ENCODE measurements around the gene EIF3I.

Gene EIF3I

DNA sequence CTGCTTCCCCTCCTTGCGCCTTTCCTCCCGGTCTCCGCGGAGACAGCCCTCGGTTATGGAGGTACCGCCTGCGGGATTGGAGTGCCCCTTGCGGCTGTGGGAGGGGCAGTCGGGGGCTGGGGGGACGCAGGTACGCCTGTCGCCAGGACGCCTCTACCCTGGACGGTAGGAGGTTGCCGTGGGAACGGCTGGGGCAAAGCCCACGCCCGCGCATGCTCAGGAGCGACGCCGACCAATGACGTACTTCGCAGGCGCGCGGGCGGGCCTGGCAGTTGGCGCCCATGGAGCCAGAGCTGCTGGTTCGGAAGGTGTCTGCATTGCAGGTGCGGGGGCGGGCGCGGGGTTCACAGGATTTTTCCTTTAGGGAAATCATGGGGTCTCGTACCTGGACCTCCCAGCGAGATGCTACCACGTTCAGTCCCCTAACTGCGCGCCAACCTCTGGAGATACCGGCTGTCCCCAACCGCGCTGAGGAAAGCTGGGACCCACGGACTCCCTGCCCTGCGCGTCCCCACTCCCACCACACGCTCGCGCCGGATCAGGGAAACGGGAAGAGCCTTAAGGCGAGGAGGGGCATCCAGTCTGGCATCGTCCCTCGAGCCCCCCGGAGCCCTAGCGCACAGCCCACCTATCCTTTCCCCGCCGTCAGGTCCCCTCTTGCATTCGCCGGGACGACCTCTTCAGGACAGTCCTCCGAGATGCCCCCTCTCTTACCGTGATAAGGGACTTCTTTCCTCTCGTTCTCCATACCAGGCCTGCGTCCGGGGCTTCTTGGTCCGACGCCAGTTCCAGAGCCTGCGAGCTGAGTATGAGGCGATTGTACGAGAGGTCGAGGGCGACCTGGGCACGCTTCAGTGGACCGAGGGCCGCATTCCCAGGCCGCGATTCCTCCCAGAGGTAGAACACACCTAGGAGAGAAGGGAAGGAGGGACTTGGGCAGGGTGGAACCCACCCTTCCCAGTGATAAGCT, 16.5 kb upstream of the EIF3I start, which contains the start of gene IQCC:
IQCC (plus strand) TSS at position 271 of the 970 bp plus-strand sequence; CDS start at position 282, 11 bp downstream.
- H3K4me3 ChIP-seq (ENCODE audit: low read length): peak within 1 kb of the TSS; percentile 72
- no peak for TF ChIP-seq ZNF274 (IDR thresholded peaks at IDR 0.05; ENCODE audit: low read depth, low read length)

DNA sequence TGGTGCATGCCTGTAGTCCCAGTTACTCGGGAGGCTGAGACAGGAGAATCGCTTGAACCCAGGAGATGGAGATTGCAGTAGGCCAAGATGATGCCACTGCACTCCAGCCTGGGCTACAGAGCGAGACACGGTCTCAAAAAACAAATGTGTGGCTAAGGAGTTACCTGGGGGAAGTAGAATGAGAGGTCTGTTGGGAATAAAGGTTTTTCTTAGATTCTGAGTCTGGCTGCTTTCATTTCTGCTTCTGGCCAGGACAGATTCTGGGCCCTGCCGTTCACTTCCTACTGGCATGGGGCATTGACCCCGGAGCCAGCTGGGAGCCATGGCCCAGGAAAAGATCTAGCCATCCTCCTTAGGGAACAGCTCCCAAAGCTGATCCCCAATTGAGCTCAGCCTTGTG, 13.7 kb upstream of the EIF3I start:
- no peak for TF ChIP-seq ZNF274 (IDR thresholded peaks at IDR 0.05; ENCODE audit: low read depth, low read length)
- no peak overlapping the region for H3K4me3 ChIP-seq (ENCODE audit: low read length)

DNA sequence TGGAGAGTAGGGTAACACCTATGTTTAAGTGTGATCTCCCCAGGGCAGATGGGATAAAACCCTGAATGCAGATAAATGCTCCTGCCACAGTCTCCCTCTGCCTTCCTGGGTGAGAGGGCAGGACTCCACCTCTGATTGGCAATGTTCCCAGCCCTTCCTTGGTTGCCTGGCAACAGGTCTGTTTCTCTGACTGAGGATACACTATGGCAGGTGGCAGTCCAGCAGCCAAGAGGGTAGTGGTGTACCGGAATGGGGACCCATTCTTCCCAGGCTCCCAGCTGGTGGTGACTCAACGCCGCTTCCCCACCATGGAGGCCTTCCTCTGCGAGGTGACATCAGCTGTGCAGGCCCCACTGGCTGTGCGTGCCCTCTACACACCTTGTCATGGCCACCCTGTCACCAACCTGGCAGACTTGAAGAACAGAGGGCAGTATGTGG, 13.3 kb upstream of the EIF3I start, which contains the start of gene DCDC2B:
DCDC2B (plus strand) TSS at position 199 of the 438 bp plus-strand sequence; CDS start at position 204, 5 bp downstream.
- no peak within 1 kb of the TSS for H3K4me3 ChIP-seq (ENCODE audit: low read length)
- TF ChIP-seq ZNF274 (IDR thresholded peaks at IDR 0.05; ENCODE audit: low read depth, low read length): no peak

DNA sequence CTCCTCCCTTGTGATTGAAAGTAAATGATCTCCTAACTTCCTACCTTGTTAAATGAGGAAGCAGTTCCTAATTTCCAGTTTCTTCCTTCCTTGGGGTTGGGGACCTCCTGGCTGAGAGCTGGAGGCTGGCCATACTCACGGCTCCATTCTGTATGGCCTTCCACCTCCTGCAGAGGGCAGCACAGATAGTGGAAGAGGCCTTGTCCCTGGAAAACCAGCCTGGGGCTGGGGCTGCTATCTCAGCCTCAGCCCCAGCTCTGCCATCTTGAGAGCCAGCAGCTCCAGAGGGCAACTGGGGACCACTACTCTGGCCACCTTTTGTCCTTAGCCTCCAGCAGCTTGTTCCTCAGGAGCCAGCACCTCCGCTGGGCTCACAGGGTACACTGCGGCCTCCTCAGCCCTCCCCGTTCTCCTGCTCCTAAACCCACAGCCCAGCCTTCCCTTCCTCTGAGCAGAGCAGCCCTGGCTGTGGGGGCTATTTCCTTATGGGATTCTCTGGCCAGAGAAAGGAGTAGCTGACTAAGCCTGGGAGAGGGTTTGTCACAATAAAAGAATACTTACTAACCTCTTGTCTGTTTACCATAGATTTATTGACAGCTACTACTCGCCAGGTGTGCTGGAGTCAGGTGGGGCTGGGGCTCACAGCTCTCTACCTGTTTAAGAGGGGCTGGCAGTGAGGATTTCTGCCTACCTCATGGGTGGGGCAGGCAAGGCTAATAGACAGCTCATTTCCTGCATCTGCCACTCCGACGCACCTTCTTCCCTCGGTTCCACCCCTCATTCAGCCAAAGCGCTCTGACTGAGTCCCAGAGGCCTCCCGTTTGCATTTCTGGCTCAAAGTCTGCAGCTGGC, 6.4 kb upstream of the EIF3I start:
- no peak overlapping the region for H3K4me3 ChIP-seq (ENCODE audit: low read length)
- no peak for TF ChIP-seq ZNF274 (IDR thresholded peaks at IDR 0.05; ENCODE audit: low read depth, low read length)

DNA sequence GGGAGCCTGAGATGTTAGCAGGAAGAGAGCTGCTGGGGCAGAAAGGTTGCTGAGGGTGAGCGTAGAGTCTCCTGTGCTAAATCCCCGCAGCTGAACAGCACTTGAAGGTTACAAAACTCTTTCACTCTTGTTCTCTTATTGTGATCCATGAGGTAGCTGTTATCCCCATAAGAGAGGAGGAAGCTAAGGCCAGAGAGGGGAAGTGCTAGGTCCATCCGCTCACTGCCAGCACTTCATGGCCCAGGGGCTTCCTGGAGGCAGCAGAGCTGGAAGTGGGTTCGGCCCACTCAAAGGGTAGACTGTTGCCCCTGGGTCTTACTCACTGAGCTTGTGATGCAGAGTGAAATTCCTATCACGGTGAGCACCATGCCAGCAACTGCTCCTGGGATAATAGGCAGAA, 5.6 kb upstream of the EIF3I start:
- H3K4me3 ChIP-seq (ENCODE audit: low read length): no peak overlapping the region
- TF ChIP-seq ZNF274 (IDR thresholded peaks at IDR 0.05; ENCODE audit: low read depth, low read length): no peak

DNA sequence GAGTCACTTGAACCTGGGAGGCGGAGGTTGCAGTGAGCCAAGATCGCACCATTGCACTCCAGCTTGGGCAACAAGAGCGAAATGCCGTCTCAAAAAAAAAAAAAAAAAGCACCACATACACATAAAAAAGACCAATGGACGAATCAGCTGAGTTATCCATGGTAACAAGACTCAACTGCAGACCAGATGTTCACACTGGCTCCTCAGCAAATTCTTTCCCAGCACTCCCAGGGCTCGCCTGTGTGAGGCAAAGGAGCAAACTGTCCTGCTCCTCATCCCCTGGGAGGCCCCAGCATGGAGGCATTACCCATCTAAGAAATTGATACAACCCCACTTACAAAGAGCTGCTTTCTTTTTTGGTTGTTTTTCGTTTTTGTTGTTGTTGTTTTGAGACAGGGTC, 3.2 kb upstream of the EIF3I start:
- TF ChIP-seq ZNF274 (IDR thresholded peaks at IDR 0.05; ENCODE audit: low read depth, low read length): no peak
- H3K4me3 ChIP-seq (ENCODE audit: low read length): no peak overlapping the region

DNA sequence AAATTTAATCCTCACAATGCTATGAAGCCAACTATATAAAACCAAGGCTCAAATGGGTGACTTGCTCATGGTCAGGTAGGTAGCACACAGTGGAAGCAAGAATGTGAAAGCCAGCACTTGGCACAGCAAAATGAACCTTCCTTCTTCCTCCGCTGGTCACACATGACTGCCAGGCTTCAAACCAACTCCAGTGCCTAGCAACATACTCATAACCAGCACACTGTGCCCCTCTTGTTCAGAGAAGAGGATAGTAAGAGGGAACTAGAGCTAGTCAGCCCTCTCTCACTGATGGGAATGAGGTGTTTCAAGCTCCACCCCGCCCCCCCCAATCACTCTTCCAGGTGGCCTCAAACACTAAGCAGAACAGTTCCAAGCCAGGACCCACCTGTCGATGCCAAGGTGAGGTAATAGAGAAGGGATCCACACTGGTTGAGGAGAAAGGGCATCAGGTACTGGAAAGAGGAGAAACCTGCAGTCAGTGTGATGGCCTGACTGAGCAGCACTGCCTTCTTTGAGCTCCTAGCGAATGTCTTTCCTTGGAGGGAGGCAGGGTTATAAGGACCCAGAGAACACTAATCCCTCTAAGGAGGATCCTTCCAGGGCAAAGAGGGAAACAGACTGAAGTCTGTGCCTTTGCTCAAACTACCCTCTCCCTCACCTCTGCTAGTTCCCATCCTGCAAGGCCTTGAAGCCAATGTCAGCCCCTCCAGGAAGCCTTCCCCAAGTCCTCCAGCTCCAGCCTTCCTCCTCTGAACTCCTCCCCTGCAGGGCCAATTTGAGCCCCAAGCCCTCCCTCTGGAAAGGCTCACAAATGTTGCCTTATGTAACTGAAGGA, 1.2 kb upstream of the EIF3I start:
- TF ChIP-seq ZNF274 (IDR thresholded peaks at IDR 0.05; ENCODE audit: low read depth, low read length): no peak
- H3K4me3 ChIP-seq (ENCODE audit: low read length): peak overlapping the region; percentile 78; the same call in 1 of the 2 replicates

DNA sequence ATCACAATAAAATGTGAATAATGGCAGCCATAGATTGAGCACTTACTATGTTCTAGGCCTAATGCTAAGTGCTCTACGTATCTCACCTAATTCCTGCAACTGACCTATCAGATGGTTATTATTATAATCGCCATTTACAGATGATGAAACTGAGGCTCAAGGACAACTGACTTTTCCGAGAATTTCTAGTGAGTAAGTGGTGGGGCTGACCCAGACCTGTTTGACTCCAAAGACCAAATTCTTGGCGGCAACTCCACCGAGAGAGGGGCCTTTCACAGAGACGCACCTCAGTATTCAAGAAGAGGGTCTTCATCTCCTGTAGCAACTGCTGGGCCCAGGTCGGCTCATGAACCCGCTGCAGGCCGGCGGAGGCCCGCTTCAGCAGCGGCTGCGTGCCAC, 627 bp upstream of the EIF3I start:
- no peak for TF ChIP-seq ZNF274 (IDR thresholded peaks at IDR 0.05; ENCODE audit: low read depth, low read length)
- H3K4me3 ChIP-seq (ENCODE audit: low read length): peak overlapping the region; percentile 78

DNA sequence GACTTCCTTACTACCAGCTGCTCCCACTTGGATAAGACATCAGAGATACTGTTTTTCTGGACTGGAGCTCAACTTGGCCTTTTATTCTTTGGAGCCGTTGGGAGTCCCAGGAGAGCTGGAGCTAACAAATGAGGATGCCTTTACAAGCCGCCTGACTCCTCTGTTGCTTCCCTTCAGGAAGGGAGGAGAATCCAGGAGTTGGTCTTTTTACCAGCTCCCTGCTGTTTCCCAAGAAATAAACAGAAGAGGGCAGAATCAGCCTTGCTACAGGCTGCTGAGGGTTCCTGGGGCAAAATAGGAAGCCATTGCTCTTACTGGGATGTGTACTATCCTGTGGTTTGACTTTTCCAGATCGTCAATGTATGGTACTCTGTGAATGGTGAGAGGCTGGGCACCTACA, 1.5 kb downstream of the EIF3I start:
- TF ChIP-seq ZNF274 (IDR thresholded peaks at IDR 0.05; ENCODE audit: low read depth, low read length): no peak
- H3K4me3 ChIP-seq (ENCODE audit: low read length): peak overlapping the region; percentile 78; the same call in 1 of the 2 replicates

DNA sequence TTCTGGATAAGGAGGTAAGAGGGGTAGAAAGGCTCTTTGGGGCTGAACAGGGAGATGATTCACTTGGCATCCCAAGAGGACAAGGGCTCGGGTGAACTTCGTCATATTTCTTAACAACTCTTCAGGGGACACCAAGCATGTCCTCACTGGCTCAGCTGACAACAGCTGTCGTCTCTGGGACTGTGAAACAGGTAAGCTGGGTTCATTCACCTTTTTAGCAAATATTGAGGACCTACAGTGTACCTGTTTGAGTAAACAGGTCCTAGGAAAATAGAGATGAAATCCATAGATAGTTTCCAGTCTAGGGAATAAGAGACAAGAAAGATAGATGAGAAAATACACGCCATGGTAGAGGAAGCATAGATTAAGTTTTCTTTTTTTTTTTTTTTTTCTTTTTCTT, 2.1 kb downstream of the EIF3I start:
- no peak for TF ChIP-seq ZNF274 (IDR thresholded peaks at IDR 0.05; ENCODE audit: low read depth, low read length)
- H3K4me3 ChIP-seq (ENCODE audit: low read length): no peak overlapping the region

DNA sequence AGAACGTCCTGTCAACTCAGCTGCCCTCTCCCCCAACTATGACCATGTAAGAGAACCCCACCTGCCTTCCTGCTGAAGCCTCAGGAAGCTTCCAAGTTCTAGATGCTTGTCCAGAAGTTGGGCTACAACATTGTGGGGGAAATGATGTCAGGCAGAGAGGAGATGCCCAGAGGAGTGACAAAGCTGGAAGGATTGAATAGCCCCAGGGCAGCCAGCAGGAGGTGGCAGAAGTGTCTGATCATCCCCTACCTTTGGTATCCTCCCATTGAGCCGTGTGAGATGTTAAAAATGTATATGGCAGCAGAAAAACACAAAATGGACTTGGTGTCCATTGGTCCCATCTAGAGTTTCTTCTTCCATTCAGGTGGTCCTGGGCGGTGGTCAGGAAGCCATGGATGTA, 6.6 kb downstream of the EIF3I start:
- no peak overlapping the region for H3K4me3 ChIP-seq (ENCODE audit: low read length)
- TF ChIP-seq ZNF274 (IDR thresholded peaks at IDR 0.05; ENCODE audit: low read depth, low read length): no peak

DNA sequence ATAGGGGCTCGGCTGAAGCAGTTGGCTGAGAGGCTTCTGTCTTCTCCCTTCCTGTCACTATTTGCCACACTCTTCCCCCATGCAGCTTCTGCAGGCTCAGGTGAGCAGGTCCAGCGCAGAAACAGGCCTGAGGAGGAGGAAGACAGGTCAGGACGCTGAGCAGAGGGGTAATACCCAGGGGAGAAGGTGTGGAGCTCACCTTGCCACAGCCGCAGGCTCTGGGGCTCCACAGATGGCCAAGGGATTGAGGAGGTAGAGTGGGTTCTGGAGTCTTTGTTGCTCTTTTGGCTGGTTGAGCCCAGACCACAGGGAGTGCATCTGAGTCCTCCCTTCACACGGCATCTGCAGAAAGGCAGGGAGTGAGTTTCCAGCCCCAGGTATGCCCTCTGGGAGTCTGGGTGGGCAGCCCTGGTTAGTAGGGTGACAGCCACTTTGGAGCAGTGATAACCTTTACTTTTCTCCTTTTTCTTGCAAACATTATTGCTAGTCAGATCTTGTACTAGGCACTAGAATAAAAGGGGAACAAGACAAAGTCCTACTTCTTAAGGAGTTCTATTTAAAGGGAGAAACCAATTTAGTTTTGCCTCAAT, 9.7 kb downstream of the EIF3I start:
- H3K4me3 ChIP-seq (ENCODE audit: low read length): no peak overlapping the region
- TF ChIP-seq ZNF274 (IDR thresholded peaks at IDR 0.05; ENCODE audit: low read depth, low read length): no peak

Measured in GM08714 (cell line).